Suppressor macrophage treated with lipopolysaccharide for 1 hour (primary cell): Measurements from ENCODE around the gene LMAN2.
"Not testable (repeated sequence)": the region's sequence is repeated elsewhere in the genome, so short reads cannot be mapped to it uniquely, and the experiment has no call there.

Source experiments
- DNase-seq, 3 donors: peaks; one replicate each; pipeline ENCODE4 v3.0.0-alpha.2; 2020 to 2022

The LMAN2 gene

DNA sequence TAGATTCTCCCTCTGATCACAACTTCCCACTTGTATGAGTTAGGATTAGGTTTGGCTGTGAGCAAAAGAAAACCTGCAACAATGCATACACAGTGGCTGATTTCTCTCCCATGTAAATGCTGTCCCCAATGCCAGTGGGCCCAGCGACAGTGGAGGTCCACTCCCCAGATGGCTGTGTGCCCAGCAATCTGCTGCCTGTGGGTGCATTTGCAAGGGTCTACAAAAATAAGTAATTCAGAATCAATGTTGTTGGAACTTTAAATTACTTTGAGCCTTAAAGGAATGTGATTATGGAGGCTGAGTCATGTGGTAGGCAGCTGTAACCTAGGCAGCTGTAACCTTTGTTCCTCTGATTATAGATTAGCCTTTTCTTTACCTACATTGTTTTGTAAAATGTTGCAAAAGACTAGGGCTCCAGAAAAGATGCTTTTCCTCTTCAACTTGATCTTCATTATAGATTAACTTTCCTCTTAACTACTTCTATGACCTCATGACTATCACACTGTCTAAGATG is 25.5 kb downstream of the LMAN2 start:
- no peak for DNase-seq

DNA sequence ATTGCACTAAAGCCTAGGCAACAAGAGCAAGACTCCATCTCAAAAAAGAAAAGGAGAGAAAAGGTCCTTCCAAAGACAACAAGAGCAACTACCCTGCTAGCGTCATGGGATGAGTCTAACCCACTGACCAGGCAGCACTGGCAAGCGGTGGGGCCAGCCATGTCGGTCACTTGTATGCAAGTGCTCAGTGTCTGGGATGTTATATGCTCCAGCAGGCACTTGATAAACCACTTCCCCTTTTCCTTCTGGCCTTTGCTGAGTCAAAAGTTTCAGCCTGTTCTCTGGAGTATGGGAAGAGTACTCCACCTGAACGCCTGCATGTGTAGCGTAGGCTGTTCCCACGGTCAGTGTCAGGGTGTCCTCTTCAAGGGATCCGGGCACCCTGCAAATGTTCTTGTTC is 30.6 kb downstream of the LMAN2 start:
- peak; percentile 71 to 79 (median 76) for DNase-seq

GRCh38 chr5:177319913-177320588 is 31.4 kb downstream of the LMAN2 start:
- DNase-seq = peak in 1 of 3 donors; percentile 40

DNA sequence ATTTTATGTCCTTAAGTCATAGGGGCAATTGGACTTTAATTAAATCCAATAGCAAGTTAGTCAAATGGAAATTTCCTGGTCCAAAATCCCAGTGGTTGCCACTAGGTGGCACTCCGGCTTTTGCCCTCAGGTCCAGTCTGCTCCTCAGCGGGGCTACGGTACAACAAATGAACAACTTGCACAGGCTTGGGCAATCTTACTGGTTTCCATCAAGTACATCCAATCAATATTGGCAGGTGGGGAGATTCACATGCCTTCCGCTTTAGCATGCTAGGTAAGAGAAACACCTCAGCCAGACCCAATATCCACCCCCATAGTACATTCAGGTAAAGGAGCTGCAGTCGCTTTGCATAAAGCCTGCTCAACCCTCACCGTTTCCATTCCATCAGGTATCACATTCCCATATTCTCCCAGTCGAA is 33.5 kb downstream of the LMAN2 start:
- DNase-seq = peak; percentile 87 to 89 (median 89)

DNA sequence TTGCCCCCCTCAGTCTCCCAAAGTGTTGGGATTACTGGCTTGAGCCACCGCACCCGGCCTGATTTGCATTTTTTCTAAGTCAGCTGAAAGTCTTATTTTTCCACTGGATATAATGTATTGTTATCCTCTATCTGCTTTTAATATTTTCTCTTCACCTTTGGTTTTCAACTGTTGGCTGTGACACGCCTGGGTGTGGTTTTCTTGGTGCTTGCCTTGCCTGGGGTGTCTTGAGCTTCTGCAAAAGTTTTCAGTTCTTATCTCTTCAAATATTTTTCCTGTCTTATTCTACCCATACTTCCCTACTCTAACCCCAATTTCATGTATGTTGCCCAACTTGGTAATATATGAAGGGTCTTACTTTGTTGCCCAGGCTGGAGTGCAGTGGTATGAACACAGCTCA is 35.5 kb downstream of the LMAN2 start:
- no peak for DNase-seq

GRCh38 chr5:177315411-177315810 is 36.1 kb downstream of the LMAN2 start:
- no peak for DNase-seq

DNA sequence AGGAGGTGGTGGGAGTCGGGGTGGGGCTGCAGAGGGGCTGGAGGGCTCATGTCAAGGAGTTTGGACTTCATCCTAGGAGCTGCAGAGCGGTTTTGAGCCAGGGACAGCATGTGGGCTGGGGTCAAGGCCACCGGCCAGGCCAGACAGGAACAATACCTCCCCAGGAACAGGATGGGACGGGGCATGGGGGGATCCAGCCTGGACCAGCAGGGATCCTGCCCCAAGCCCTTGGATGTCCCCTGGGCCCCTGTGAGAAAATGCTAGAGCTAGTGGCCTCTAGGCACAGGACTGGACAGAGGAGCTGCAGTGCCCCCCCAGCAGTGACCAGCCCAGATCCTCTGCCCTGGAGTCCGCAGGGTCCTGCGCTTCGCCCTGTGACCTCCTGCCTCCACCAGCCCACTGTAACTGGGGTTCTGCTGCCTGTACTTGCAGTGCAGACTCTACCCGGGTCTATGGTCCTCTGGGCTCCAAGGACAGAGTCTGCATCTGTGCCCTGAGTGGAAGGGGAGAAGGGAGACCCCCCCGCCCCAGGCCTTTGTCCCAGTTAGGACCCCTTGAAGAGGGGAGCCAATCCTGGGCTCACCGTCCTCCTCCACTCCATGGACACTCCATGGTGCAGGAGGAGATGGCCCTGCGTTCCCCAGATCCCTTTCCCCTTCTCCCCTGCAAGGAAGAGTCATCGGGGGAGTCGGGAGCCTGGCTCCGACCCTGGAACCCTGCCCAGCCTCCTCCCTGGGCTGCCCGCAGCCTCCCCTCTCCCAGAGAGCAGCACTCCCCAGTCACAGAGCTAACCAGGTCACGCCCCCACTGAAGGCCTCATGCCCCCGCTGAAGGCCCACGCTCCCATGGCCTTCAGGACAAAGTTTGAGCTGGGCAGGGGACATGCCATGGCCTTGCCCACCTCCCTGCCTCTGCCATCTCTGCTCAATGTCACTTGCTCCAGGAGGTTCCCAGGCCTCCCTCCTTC is 36.8 kb downstream of the LMAN2 start:
- no peak for DNase-seq

GRCh38 chr5:177313561-177314259 is 37.8 kb downstream of the LMAN2 start:
- no peak for DNase-seq

DNA sequence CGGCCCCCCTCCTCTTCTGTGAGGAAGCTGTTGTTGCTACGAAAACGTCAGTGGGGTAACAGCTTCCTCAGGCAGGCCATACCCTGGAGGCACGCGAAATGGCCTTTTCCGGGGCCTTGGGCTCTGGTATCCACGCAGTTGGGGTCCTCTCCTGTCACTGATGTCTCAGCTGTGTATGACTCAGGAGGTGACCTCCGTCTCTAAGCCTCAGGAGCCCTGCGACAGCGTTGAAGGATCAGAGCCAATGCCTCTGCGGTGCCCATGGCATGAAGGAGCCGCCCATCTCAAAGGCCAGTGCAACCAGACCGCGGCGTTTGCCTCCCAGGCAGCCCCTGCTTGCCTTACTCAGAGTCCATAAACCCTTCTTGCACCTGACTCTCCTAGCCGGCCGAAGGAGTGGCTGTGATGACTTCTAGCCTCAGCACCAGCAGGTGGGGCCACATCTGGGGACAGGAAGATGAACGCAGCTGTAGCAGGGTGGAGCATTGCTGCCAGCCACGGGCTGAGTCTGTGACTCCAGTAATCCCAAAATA is 38.8 kb downstream of the LMAN2 start:
- DNase-seq = peak in 2 of 3 donors; percentile 13 to 39

- DNase-seq = peak; percentile 97 to 99 (median 98)
These were observed 39.5 kb downstream of the LMAN2 start, which contains the start of gene MXD3 for GRCh38 chr5:177311723-177312648. Gene MXD3 (minus strand): TSS chr5:177311898. CDS start chr5:177311830, 68 bp downstream.

GRCh38 chr5:177311392-177311722 is 40.1 kb downstream of the LMAN2 start:
- peak in 1 of 3 donors; percentile 36 for DNase-seq

- DNase-seq = peak; percentile 55 to 64 (median 62)
These were observed 40.6 kb downstream of the LMAN2 start for GRCh38 chr5:177310757-177311391.

GRCh38 chr5:177310332-177310731 is 41.1 kb downstream of the LMAN2 start:
- no peak for DNase-seq

DNA sequence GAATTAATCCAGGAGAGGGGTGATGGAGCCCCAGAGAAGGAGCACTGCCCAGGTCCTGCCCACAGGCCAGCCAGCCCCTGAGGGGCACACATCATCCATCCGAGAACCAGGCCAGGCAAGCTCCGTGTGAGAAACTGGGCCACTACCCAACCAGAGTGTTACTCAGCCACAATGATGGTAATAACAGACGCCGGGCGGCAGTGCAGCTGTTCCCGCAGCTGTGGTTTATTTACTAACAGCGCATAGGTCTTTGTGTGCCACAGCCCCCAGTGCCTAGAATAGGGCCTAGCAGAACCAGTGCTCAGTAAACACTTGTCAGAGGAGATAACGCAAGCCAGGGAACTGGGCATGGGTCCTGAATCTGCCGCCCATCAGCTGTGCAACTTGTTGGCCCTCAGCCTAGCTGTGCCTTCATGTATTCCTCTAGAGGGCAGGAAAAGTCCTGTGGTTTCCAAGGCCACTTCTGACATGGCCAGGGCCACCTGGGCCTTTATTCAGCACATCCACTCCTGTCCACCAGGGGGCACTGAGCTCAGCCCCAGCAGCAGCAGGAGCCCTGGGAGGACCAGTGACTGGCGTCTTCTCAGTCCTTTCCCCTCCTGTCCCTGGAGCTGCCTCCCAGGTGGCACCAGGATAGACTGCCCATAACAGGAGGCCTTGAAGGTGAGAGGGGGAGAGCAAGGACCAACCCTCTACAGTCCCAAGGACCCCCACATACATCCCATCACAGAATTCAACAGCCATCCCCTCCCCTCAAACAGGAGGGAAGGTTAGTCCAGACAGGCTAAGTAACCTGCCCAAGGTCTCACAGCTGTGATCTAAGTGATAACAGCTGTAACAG is 41.9 kb downstream of the LMAN2 start:
- peak; percentile 45 to 68 (median 52) for DNase-seq

- no peak for DNase-seq
These were observed 42.7 kb downstream of the LMAN2 start for GRCh38 chr5:177308740-177309139.

GRCh38 chr5:177307544-177308363 is 43.7 kb downstream of the LMAN2 start:
- DNase-seq = no peak

DNA sequence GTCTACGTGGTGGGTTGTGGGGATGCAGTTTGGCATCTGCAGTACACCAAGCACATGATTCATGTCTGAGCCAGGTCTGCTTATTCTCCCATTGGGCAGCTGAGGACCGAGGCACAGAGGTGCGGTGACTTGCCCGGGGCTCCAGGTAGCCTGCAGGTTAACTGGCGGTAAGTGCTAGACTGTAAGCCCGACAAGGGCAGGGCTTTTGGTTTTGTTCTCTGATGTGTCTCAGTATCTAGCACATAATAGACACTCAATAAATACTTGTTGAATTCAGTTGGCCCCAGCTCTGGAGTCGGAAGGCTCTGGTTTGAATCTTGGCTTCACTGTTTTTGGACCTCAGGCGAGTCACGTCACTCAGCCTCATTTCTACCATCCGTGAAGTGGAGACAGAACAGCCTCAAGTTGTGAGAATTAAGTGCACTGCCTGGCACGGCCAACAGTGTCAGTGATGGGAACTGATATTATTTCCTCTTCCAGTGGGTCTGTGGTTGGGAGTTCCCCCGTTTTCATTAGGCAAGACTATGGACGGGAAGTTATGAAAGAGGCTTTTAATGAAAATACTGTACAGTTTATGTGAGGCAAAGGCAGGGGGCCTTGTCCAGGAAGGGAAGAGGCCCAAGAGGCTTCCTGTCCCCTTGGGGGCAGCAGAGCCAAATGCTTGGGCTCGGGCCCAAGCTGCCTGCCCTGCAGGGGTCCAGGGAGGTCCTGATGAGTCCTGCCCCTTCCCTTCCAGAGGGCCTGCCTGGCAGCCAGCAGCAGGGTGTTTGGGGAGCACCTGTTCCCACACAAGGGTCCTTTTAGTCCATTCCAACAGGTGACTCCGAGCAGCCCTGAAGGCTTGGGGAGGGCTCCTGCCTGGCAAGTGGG is 44.6 kb downstream of the LMAN2 start:
- peak; percentile 90 to 97 (median 95) for DNase-seq

DNA sequence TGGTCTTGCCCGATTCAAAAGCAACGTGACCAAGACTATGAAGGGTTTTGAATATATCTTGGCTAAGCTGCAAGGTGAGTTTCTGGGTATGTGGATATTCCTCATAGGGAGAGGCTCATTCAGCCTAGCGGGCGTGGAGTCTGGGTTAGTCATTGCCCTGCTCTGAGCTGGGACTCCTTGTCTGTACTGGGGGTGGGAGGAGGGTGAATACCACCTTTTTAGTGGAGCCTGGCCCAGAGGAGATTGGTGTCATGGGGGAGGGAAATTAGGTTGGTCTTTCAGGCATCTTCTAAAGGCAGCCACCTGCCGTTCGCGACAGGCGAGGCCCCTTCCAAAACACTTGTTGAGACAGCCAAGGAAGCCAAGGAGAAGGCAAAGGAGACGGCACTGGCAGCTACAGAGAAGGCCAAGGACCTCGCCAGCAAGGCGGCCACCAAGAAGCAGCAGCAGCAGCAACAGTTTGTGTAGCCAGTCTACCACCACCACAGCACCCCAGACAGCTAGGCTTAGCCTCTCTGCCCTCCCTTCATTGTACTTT is 45.3 kb downstream of the LMAN2 start:
- not testable (repeated sequence) for DNase-seq
